ENCODE data around the gene RNASE8.

The RNASE8 gene

DNA sequence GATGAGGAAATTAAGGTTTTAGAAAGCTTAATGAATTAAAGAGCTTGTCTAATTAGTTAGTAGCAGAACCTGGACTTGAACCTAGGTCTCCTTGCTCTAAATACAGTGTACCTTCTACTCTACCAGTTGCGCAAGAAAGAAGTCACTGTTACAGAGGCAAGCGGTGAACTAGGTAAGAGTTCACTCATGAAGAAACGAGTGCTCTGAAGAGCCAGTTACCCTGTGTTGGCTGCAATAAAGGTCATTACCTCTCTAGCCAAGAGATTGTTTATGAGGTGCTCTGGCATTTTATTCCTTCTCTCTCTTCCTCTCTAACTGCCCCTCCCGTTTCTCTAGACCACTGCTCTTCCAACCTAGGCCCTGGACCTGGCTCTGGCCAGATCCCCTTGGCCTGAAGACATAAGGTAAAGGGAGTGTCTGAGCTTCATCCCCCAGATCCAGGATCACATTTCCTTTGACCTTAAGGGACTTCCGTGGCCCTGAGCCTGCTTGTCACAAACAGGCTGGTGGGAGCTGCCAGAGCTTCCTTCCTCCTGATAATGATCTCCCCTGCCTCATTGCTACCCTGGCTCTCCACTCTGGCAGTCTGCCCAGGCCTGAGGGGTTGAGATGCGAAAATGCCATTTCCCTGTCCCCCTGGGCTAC, 13.5 kb upstream of the RNASE8 start:
- in situ Hi-C loops (cut with HindIII; ENCODE audit: low pct_ligation_motif_present, low pct_unique_long_range_greater_than_20kb, low sequenced_read_pairs), result no loop called here
- no peak for DNase-seq

DNA sequence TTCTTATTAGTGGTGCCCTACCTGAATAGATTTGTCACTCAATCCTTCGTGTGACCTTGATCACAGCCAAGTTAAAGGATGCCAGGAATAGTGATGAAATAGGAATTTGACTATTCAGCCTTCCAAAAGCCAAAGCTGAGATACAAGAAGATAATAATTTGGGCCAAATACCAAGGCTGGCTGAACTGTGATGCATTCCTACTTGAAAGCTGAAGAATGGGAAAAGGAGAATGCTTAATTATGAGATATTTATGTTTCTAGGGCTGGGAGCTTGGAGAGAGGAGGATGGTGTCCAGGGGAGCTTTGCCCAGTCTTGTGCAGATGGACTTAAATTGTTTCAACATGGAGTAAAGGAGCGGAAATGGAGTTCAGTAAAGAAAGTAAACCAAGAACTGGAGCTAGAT, 10.2 kb upstream of the RNASE8 start:
- no peak for DNase-seq
- in situ Hi-C loops (cut with HindIII; ENCODE audit: low pct_ligation_motif_present, low pct_unique_long_range_greater_than_20kb, low sequenced_read_pairs), result no loop called here

DNA sequence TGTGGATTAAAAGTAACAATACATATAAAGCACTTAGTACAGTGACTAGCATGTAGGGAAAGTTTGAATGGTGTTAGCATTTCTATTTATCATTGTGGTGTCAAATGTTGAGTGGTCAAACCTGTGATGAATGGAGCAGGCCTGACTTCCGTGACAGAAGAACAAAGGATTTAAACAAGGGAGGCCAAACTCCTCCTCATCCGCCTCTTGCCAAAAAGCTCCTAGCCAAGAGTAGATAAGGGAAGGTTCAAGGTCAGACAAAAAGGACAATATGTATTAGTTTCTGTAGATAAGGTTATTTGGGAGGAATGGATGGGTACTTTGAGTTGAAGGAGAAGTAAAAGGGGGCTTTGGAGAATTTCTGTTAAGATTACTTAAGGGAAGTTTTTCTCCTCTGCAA, 9.0 kb upstream of the RNASE8 start:
- in situ Hi-C loops (cut with HindIII; ENCODE audit: low pct_ligation_motif_present, low pct_unique_long_range_greater_than_20kb, low sequenced_read_pairs), result no loop called here
- no peak for DNase-seq

DNA sequence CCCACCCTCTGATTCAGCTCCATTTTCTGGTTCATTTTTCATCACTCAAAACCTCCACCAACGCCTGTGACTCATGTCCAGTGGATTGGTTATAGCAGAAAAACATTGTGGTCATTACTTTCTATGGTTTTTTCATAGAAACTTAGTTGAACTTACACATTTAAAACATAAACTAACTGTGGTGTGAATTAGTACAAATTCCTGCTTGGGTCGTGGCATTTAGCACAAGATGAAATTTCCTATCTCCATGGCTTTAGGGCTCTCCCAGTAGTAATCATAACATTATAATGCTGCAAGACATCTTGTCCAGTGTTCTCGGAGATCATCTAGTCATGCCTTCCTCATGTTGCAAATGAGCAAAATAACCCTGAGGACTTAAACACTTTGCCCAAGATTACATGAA, 8.3 kb upstream of the RNASE8 start:
- no peak for DNase-seq
- in situ Hi-C loops (cut with HindIII; ENCODE audit: low pct_ligation_motif_present, low pct_unique_long_range_greater_than_20kb, low sequenced_read_pairs), result no loop called here

DNA sequence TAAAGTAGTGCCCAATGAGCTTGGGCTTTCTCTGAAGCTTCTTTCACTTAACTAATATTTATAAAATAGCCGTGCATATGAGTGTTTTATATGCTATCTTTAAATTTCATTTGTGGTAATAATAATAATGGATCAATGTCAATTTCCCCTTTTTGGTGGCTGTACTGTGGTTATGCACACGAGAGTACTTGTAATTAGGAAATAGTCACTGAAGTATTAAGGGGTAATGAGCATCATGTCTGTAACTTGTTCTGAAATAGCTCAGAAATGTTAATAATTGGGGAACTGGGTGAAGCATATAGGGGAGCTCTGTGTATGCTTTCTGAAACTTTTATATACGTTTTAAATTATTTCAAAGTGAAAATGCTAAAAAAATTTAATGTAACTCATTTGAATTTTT, 7.0 kb upstream of the RNASE8 start:
- in situ Hi-C loops (cut with HindIII; ENCODE audit: low pct_ligation_motif_present, low pct_unique_long_range_greater_than_20kb, low sequenced_read_pairs), result no loop called here
- no peak for DNase-seq

DNA sequence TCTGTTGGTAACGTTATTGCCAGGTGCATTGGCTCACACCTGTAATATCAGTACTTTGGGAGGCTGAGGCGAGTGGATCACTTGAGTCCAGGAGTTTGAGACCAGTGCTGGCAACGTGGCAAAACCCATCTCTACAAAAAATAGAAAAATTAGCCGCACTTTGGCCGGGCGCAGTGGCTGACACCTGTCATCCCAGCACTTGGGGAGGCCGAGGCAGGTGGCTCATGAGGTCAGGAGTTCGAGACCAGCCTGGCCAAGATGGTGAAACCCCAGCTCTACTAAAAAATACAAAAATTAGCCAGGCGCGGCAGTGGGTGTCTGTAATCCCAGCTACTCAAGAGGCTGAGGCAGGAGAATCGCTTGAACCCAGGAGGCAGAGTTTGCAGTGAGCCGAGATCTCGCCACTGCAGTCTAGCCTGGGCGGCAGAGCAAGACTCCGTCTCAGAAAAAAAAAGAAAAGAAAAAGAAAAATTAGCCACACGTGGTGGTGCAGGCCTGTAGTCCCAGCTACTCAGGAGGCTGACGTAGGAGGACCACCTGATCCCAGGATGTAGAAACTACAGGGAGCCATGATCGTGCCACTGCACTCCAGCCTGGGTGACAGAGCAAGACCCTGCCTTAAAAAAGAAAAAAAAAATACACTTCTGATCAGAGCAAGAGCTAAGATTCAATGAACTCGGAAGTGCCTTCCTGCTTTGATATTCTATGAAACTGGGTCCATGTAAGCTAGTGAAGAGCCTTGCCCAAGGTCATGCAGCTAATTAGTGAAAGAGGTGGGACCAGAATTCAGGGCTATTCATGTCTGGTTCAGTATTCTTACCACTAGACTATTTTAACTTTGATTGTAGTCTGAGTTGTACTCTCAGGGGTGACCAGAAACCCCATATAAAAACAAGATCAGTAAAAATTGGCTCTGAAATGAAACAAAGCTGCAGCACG, 4.2 kb upstream of the RNASE8 start:
- in situ Hi-C loops (cut with HindIII; ENCODE audit: low pct_ligation_motif_present, low pct_unique_long_range_greater_than_20kb, low sequenced_read_pairs), result no loop called here
- DNase-seq, result no peak

DNA sequence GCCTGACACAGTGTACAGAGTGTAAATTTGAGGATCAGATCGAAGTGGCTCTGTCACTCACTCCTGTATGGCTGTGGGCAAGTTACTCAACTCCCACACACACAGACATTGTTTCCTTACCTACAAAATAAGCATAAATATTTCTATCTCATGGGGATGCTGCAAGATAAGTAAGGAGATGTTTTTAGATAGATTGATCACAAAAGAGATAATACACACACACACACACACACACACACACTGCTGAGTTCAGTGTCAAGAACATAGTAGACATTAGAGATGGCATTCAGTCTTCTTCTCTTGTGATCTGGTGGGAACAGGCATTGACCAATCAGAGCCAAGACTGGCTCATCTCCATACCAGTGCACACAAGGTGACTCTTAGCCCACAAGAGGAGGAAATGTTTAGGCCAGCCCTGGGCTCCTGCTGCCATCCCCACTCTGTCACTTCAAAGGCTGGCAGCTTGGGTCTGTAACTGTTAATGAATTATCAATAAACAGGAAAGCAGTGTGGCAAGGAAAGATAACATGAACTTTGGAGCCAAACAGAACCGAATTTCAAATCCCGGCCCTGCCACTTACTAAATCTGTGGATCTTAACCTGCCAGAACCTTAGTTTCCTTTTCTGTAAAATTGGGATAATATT, 3.4 kb upstream of the RNASE8 start:
- DNase-seq, result no peak
- in situ Hi-C loops (cut with HindIII; ENCODE audit: low pct_ligation_motif_present, low pct_unique_long_range_greater_than_20kb, low sequenced_read_pairs), result no loop called here

DNA sequence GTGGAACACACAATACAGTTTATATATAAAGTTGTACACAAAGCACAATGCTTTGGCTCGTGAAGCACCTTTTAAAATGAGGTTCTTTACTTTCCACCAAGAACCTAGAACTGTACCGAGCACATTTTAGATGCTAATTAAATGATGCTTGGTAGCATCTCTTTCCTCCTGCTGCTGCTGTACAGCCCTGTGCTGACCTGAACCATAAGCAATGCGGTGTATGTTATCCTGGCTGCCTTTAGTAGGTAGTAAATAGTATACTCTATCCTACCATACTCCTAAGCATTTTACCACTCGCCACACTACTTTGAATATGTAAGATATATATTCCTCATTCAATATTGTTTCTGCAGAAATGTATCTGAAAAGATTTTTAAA, 2.9 kb upstream of the RNASE8 start:
- DNase-seq, result no peak
- in situ Hi-C loops (cut with HindIII; ENCODE audit: low pct_ligation_motif_present, low pct_unique_long_range_greater_than_20kb, low sequenced_read_pairs), result no loop called here

DNA sequence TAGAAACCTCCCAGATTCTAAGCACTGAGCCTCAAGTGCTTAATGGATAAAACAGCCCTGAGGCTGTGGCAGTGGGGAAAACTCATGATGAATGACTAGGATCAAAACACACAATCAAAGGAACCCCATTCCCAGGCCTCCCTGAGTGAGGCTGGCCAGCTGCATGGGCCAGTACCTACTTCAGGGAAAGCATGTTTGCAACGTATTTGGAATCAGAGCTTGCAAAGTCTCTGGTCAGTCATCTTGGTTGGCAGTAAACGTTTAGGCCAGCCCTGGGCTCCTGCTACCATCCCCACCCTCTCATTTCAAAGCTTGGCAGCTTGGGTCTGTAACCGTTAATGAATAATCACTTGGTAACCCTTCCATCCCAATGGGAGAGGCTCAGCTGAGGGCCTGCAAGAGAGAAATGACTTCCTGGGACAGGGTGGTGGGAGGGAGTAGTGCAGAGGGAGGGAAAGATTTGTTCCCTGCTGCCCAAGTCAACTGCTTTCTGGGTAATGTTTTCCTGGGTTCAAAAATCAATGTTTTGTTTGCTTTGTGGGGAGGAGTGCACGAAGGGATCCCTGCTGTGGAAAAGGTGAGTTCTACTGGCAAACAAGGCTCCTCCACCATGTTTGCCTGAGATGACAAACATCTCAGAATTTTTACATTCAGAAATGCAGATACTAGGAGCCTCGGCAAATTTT, 2.0 kb upstream of the RNASE8 start:
- peak; percentile 50 for DNase-seq
- in situ Hi-C loops (cut with HindIII; ENCODE audit: low pct_ligation_motif_present, low pct_unique_long_range_greater_than_20kb, low sequenced_read_pairs), result no loop called here

DNA sequence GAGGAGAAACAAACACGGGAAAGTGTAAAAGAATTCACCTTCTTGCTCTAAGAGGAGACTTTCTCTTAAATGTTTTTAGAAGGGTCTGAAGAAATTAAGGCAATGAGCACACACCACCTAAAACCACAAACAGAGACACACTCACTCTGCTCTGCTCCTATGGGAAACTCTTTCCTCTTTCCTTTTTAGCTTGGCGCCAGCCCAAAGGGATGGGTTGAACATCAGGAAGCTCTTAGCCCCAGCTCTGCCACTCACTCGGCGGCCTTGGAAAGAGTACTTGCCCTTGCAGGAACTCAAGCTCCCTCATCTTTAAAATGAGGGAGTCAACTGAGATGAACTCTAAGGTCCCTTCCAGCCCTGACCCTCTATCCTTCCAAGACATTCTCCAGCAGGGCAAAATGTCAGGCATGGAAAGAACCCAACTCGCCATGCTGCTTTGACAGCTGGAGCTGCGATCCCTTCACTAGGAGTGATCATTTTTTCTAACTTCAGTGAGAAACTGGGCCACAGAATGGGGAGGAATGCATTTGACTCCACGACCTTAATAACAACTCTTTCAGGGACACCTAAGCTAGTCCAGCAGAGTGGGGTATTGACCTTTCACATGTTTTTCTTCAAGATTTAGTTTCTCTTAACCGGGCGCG, 980 bp upstream of the RNASE8 start:
- in situ Hi-C loops (cut with HindIII; ENCODE audit: low pct_ligation_motif_present, low pct_unique_long_range_greater_than_20kb, low sequenced_read_pairs), result no loop called here
- DNase-seq, result no peak

DNA sequence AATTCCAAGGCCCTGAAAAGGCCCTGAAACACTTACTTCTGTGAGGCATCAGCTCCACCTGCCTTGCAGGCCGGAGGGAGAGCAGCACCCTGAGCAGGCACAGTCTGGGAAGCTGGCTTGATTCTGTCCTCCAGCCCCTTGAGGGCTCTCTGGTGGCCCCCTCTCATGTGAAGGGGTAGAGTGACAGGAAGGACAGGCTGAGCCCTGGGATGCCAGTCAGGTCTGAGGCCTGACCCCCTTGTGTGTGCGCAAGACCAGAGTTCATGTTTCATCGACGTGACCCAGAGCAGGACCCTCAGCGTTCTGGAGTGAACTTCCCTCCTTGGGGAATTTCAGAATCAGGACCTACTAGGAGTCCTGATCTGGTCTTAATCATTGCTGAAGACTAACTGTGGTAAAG, 1.3 kb downstream of the RNASE8 start:
- in situ Hi-C loops (cut with HindIII; ENCODE audit: low pct_ligation_motif_present, low pct_unique_long_range_greater_than_20kb, low sequenced_read_pairs), result no loop called here
- DNase-seq, result no peak

DNA sequence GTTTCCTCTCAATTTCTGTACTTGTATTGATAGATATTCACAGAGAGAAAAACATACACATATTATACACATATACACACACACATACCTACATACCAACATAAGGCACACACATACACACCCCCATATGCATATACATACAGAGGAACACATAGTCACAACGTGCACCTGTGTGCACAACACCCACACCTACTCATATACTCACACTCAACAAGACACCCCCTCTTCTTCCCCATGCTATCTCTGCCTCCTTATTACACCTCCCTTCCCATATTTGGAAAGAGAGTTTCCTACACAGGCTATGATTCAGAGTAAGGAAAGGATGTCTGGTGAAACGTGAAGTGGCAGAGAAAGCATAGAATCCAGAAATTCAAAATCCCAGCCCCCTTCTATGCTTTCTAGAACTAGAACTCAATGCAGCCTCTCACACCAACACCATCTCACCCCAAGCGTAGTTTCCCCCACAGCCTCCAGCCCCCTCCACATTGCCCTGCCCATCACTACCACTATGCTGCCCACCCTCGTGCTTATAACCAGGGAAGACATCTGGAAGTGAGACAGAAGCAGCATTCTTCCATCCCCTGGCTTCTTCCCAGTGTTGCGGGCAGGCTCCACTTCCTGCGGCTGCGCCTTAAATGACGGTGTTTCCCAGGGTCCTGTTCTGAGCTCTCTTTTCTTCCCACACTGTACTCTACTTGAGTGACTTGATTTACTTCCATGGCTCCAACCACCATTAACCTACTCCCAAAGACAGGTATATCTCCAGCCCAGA, 2.4 kb downstream of the RNASE8 start:
- in situ Hi-C loops (cut with HindIII; ENCODE audit: low pct_ligation_motif_present, low pct_unique_long_range_greater_than_20kb, low sequenced_read_pairs), result no loop called here

DNA sequence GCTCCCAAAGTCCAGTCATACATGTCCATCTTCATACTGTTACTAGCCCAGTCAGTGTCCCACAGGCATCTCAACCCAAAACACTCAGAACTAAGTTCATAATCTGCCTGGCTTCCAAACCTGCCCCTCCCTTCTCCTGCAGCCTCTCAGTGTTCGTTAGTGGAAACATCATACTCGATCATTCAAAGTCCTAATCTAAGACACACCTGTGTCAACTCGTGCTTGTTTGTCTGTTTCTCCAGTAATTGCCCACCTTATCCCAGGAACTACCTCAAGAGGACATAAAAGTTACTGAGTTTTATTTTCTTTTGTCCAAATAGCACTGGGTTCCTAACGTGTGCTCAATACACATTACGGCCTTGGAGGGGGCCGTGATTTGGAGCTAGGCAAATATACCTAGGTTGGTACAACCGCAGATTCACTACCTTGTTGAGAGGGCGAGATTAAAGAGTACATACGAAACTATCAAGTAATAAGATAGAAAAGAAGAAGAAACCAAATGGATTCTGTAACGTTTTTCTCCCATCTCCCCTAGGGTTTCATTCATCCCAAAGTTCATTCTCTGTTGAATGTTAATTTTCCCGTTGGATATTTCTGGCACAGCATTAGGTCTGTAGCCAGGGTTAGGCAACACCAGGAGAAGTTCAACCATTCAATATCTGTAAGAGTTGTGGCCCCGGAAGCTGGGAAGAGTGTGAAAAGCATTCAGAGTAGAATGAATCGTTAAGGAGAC, 3.2 kb downstream of the RNASE8 start:
- in situ Hi-C loops (cut with HindIII; ENCODE audit: low pct_ligation_motif_present, low pct_unique_long_range_greater_than_20kb, low sequenced_read_pairs), result no loop called here
- no peak for DNase-seq

More for the DNA sequence above, 2.4 kb downstream of the RNASE8 start:
- DNase-seq, result no peak

DNA sequence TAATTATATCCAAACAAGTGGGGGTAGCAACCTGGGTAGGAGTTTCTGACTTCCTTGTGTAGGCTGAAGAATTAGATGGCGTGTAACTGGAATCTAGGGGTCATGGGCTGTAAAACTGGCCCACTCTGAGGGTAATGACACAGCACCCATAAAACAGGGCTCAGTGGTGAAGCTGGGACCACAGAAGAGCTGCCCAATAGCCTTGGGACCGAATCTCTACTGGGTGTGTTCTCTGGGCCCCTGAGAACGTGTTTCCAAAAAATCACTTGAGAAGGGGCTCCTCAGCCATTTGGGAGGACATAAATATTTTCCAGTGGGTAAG, 3.7 kb downstream of the RNASE8 start:
- in situ Hi-C loops (cut with HindIII; ENCODE audit: low pct_ligation_motif_present, low pct_unique_long_range_greater_than_20kb, low sequenced_read_pairs), result no loop called here
- no peak for DNase-seq

DNA sequence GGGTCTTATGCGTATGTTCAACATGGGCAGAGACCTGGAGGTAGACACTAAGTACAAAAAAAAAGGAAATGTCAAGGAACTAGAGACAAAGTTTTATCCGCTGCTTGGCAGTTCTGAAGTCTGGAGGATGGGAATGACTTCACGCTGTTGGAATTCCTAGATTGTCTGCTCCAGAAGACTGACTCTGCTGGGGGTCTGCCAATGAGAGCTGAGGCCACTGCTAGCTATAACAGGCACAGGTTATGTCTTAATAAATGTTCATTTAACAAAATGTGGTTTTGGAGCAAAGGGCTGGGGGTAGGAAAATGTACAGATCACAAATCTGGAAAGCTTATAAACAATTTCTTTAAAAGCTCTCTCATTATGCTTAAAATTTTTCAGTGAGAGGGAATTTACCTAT, 5.9 kb downstream of the RNASE8 start:
- DNase-seq, result peak; percentile 86
- in situ Hi-C loops (cut with HindIII; ENCODE audit: low pct_ligation_motif_present, low pct_unique_long_range_greater_than_20kb, low sequenced_read_pairs), result no loop called here

DNA sequence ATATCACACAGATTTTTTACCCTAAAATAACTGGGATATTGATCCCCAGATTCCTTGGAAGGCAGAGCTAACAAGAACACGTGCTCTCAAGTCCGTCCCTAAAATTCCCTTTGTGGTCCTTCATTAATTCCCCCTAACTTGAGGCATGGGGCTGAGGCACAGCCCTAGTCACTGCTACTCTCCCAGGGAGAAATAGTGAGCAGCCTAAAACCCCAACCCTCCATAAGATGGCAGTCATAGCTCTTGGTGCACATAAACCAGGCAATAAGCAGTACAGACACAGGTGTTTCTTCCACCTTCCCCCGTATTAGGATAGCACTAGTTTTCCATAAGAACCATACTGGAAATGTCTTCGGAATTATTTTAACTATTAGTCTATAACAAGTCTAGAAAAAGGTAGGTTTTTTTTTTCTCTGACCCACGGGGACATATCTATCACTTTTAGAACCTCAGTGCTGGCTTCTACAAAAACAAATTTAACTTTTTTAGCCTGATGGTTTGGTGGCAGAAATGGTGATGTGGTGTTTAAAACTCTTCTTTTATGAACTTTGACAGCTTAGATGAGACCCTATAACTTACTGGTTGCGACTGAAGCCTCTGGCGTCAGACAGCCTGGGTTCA, 9.4 kb downstream of the RNASE8 start:
- DNase-seq, result peak; percentile 30
- in situ Hi-C loops (cut with HindIII; ENCODE audit: low pct_ligation_motif_present, low pct_unique_long_range_greater_than_20kb, low sequenced_read_pairs), result no loop called here
